ENCODE data around the gene DIMT1. TPM values are rescaled to one million over a fixed set of nuclear protein-coding genes. Genes with fewer than 3 reads are reported as not detected.
A peak's percentile ranks its signal among the peaks of the same experiment; 100 is the strongest.

DIMT1 gene
- total RNA-seq, 1 donor from 2014 or later, result 20.0 TPM

DNA sequence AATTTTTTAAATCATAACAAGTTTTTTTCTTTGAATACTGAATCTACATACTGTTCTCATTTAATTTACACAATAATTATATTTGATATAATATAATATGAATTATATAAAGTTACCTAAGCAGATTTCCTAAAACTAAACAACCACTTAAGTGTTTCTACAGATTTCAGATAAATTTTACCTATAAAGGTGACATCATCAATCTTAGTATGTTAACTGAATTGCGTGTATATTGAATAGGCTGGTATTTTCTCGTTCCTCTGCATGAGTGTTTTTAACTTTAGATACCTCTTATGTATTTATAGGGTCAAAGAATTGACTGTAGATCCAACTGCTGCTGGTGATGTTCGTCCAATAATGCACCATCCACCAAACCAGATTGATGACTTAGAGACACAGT, 30.3 kb downstream of the DIMT1 start:
- no peak for DNase-seq (ENCODE audit: low spot score)
- no peak for ATAC-seq
- intact Hi-C loops (cut with DNase I), result no loop called here

DNA sequence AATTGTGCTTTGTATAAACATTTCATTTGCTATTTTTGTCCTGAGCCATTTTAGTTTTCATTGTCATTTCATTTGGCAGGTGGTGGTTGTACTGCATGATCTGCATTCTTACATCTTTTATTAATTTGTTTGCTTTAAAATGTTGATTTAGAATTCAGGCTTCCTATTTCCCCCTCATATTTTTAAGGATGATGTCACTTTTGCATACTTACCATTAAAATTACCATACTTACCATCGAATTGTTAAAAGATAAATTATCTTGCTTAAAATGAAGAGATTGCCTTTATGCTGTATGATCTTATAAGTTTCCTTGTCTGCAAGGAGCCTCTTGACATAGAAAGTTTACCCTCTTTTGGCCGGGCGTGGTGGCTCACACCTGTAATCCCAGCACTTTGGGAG, 31.1 kb downstream of the DIMT1 start:
- DNase-seq (ENCODE audit: low spot score) (no peak), ATAC-seq (no peak)
- intact Hi-C loops (cut with DNase I), result no loop called here

DNA sequence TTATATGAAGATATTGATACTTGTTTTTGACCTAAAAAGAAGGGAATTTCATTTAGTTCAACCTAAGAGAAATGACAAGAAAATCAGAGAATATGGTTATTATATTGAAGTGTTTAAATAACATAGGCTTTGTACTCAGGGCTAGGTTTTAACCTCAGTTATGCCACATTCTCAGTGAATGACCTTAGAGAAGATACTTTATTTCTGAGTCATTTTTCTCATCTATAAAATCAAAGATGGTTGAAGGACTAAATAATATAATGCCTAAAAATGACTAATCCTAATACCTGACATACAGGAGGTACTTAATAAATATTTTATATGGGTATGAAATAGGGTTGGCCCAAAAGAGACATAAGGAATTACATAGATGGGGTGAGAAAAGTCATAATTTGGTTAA, 32.3 kb downstream of the DIMT1 start:
- intact Hi-C loops (cut with DNase I), result no loop called here
- DNase-seq (ENCODE audit: low spot score), result no peak
- no peak for ATAC-seq

DNA sequence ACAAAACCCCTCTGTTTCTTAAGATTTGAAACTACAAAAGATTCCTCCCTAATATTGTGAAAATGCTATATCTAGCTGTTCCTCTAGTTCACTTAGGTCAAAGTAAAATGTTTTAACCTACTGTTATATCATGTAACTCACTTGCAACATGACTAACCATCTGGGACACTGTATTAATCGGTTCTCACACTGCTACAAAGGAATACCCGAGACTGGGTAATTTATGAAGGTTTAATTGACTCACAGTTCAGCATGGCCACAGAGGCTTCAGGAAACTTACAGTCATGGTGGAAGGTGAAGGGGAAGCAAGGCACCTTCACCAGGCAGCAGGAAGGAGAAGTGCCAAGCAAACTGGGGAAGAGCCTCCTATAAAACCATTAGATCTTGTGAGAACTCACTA, 34.7 kb downstream of the DIMT1 start:
- intact Hi-C loops (cut with DNase I), result no loop called here
- DNase-seq (ENCODE audit: low spot score) (no peak), ATAC-seq (no peak)

DNA sequence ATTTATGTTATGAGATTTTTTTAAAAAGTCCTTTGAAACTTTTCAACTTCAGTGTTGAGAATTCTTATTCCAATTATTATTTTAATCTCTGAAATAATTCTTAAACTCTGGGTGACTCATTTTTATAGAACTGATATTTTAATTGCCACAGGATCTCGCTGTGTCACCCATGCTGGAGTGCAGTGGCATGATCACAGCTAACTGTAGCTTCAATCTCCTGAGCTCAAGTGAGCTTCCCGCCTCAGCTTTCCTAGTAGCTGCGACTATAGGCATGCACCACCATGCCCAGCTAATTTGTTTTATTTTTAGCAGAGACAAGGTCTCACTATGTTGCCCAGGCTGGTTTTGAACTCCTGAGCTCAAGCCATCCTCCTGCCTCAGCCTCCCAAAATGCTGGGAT, 41.0 kb downstream of the DIMT1 start:
- intact Hi-C loops (cut with DNase I), result no loop called here
- DNase-seq (ENCODE audit: low spot score) (no peak), ATAC-seq (no peak)

DNA sequence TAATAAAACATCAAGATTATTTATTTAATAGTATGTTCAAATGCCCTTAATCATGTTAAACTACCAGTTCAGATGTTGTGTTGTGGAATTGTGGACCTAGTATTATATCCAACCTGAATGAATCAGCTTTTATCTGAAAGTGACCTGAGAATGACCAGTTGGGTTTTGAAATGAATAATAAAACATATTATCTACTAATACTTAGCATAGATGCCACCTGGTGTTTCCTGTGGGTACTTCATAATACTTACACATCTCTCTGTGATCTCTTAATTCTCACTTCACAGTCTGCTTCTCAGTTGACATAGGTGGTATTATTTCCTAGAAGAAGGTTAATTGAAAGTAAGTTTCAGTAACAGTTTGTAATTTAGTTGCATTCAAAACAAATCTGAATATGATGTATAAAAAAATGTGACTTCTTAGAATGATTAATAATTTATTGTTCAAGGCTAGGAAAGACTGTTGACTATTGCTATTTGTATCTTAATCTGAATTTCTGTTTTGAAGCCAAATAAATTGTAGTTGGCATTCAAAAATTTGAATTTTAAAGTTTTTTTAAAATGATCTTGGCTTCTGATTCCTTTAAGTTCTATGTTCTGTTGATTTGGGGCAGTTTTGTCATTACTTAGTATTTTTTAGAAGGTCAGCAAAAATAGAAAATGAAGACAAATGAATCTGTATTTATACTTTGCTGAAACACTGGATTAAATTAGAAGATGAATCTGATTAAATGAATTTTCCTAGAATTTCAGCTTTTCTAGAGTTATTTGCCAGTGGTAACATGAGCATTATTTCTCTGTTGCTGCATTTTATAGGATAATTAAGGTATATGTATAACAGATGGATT, 49.5 kb downstream of the DIMT1 start:
- ATAC-seq (peak; percentile 70), DNase-seq (ENCODE audit: low spot score) (no peak)
- intact Hi-C loops (cut with DNase I), result no loop called here

DNA sequence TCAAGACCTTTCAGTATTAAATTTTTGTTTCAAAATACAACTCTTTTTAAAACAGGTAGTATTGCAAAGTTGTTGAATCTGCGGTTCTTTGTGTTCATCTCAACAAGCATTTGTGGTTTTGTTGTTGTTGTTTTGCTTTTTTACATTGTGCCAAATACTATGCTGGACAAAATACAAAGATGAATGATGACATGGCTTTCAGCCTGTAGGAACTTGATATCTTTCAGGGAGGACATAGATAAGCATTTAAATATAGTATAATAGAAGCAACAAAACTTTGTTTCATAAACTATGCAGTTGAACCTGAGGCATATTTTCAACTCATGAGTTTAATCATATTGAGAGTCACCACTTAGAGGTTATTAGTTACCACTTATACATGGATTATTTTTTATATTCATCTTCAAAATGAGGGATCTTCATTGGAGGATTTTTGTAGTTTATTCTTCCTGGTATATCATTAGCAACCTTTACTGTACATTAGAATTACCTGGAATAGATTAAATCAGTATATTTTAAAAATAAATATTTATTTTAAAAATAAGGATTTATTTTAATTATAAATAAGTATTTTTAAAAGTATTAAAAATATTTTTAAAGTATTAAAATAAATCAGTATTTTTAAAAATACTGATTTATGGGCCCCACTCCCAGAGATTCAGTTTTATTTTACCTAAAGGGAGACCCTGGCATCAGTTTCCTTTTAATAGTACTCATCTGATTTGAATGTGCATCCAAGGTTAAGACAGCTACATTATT, 54.8 kb downstream of the DIMT1 start:
- DNase-seq (ENCODE audit: low spot score) (no peak), ATAC-seq (no peak)
- intact Hi-C loops (cut with DNase I), result no loop called here

DNA sequence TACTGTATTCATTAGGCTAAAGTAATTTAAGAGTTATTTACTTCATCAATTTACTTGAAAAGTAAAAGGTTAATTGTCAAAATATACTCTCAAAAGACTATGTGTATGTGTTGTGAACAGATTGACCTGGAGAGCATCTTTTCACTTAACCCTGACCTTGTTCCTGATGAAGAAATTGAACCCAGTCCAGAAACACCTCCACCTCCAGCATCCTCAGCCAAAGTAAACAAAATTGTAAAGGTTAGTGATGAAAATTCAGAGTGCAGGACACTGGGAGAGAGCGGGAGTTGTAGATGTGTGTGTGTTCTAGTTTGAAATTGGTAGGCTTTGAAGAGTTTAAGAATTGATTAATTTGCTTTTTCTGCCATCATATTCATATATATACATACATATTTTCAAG, 55.8 kb downstream of the DIMT1 start:
- intact Hi-C loops (cut with DNase I), result no loop called here
- no peak for DNase-seq (ENCODE audit: low spot score)
- no peak for ATAC-seq

DNA sequence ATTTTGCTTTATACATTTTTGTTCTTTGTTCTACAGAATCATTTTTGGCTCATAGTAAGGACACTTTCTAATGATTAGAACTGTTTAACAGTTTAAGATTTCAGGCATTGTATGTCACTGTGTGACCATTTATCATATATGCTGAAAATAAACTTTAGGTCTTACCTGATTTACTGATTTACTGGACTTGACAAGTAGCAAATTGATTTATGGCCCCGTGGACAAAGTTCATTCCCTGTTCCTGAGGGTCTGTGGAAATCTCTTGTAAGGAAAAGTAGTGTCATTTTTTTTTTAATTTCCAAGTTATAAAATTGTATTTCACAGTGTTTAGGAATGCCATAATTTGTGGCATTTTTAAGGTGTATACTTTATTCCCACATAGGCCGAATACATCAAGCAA, 57.0 kb downstream of the DIMT1 start:
- intact Hi-C loops (cut with DNase I), result no loop called here

DNA sequence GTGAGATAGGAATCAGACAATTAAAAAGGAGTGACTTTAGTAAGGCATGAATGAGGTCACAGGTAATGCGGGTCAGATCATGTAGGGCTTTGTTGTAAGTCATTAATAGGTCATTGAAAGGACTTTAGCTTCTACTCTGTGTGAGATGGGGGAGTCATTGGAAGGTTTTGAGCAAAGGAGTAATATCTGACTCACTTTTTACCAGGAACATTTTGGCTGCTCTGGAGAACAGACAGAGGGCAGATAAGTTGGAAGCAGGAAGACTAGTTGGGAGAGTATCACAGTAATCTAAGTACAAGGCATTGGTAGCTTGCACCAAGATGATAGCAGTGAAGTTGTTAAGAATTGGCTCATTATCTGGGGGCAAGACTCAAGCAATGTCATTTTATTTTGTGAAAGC, 60.3 kb downstream of the DIMT1 start:
- no peak for ATAC-seq

More for the DNA sequence above, 57.0 kb downstream of the DIMT1 start:
- DNase-seq (ENCODE audit: low spot score) (no peak), ATAC-seq (no peak)

DNA sequence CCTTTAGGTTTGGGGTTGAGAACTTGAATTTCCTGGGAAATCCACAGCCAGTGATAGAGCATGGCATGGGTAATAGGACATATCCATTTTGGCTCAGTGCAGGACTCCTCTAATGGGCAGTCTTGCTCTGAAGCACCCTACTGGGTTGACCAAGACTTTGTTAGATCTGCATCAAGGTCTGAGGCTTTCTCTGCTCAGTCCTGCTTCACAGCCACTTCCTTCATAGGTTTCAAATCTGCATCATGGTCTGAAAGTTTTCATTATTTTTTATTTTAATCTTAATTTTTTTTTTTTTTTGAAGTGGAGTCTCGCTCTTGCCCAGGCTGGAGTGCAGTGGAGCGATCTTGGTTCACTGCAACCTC, 61.2 kb downstream of the DIMT1 start:
- DNase-seq (ENCODE audit: low spot score) (no peak), ATAC-seq (no peak)
- intact Hi-C loops (cut with DNase I), result no loop called here

More for the DNA sequence above, 60.3 kb downstream of the DIMT1 start:
- intact Hi-C loops (cut with DNase I), result no loop called here
- DNase-seq (ENCODE audit: low spot score), result no peak

DNA sequence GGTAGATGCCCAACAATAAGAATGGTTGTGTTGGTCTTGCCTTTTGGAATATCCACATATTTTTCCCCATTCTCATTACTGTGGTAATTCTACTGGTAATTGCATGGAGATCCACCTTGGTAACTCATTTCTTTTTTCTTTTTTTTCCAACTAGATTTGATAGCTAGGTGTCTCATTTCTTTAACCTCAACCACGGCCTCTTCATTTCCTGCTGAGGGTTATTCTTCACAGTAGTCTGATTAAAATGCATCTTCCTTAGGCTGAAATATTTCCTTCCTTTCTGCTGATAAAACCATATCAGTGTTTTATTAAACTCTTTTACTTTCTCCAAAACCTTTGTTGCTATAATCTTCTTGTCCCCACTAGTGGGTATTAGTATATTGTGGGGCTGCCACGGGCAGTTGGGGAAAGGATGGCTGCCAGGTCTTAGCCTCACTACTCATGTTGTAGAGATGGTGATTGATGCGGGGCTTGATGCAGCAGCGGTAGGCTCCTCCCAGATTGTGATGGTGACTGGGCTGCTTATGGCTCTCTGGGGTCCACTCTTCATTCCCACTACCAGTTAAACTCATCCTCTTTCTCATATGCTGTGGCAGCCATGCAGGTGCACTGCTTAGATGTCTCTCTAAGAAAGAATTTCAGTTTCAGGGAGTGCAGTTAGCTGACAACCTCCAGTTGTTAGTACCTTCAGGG, 61.8 kb downstream of the DIMT1 start:
- intact Hi-C loops (cut with DNase I), result no loop called here
- no peak for ATAC-seq

DNA sequence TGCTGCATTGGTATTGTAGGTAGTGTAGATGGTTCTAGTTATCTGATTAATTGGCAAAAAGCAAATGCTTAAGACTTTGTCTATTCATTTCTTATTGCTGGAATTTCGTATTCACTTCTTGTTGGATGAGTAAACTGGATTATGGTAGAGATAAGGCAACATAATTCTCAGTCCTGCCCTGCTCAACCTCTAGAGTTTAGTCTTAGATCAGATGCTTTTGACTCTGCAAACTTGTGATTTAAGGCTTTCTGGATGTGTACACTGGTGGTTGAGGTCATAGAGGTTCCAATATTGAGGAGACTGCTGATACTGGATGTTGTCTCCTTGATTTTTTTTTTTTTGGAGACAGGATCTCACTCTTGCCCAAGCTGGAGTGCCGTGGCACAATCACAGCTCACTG, 62.7 kb downstream of the DIMT1 start:
- intact Hi-C loops (cut with DNase I), result no loop called here
- ATAC-seq, result no peak
- DNase-seq (ENCODE audit: low spot score), result no peak

More for the DNA sequence above, 61.8 kb downstream of the DIMT1 start:
- no peak for DNase-seq (ENCODE audit: low spot score)

DNA sequence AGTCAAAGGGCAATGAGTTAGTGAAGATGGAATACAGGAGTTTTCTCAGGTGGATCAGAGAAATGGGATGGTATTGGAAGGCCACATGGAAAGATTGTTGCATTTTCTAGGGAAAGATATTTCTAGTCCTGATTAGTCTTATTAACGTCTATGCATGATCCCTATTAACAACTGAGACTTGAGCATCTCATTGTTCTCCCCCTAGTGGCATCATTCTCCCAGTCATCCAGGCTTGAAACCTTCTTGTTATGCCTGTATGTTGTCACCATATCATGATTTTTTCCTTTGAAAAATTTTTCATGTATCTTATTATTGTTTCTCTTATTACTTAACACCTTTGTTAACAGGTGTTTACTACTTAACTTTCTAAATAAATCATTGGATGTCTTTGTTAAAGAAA, 63.3 kb downstream of the DIMT1 start:
- no peak for DNase-seq (ENCODE audit: low spot score)
- ATAC-seq, result no peak
- intact Hi-C loops (cut with DNase I), result no loop called here

Other genes starting within 250 kb of the DIMT1 start
- gene KIF2A, start 97.7 kb downstream of the DIMT1 start, total RNA-seq, result 54.4 TPM
- gene IPO11, start 8.9 kb upstream of the DIMT1 start, total RNA-seq, result 39.9 TPM
- gene LRRC70, start 174.9 kb upstream of the DIMT1 start, total RNA-seq, result 10.4 TPM

Data from sciatic nerve (tissue), 2 donors.